Parathyroid adenoma (tissue), 2 donors: ENCODE data around the gene C19orf38.

Source experiments
- H2AFZ ChIP-seq: fragments of 300-600 bp; sonication (generic); one replicate; pipeline ENCODE4 v1.7.0; 2017; ENCODE audit warnings: antibody characterized with exemption, mild to moderate bottlenecking
- H3K27ac ChIP-seq: fragments of 300-600 bp; sonication (generic); one replicate; pipeline ENCODE4 v1.7.0; 2017
- H3K27me3 ChIP-seq: fragments of 300-600 bp; sonication (generic); one replicate; pipeline ENCODE4 v1.7.0; 2017; ENCODE audit warnings: low read length; ENCODE audit not compliant: control insufficient read depth, insufficient read depth
- H3K36me3 ChIP-seq: fragments of 300-600 bp; sonication (generic); one replicate; pipeline ENCODE4 v1.7.0; 2017; ENCODE audit warnings: low read length; ENCODE audit not compliant: control insufficient read depth, insufficient read depth
- H3K4me1 ChIP-seq: fragments of 300-600 bp; sonication (generic); one replicate; pipeline ENCODE4 v1.7.0; 2017; ENCODE audit warnings: control low read depth
- H3K4me2 ChIP-seq: fragments of 300-600 bp; sonication (generic); one replicate; pipeline ENCODE4 v1.7.0; 2017; ENCODE audit warnings: low read length
- H3K4me3 ChIP-seq: fragments of 300-600 bp; sonication (generic); one replicate; pipeline ENCODE4 v1.7.0; 2017; ENCODE audit warnings: low read depth, low read length
- H3K79me2 ChIP-seq: fragments of 300-600 bp; sonication (generic); one replicate; pipeline ENCODE4 v1.7.0; 2017; ENCODE audit warnings: control low read depth
- H3K9ac ChIP-seq: fragments of 300-600 bp; sonication (generic); one replicate; pipeline ENCODE4 v1.7.0; 2017; ENCODE audit warnings: mild to moderate bottlenecking
- H3K9me3 ChIP-seq: fragments of 300-600 bp; sonication (generic); one replicate; pipeline ENCODE4 v1.7.0; 2017; ENCODE audit warnings: low read length; ENCODE audit not compliant: control insufficient read depth
- TF ChIP-seq, protein P1 (sequence below): fragments of 300-600 bp; sonication (generic); IDR thresholded peaks from one replicate; pipeline ENCODE4 v1.7.0; 2017; ENCODE audit warnings: antibody characterized with exemption, mild to moderate bottlenecking
- donor health status: primary hyperparathyroidism.

Gene C19orf38

GRCh38 chr19:10815969-10816644 is 32.1 kb upstream of the C19orf38 start:
- no peak overlapping the region for H3K9ac ChIP-seq
- no peak overlapping the region for H3K27ac ChIP-seq
- no peaks in the 10 kb centered on the region for H3K9me3 ChIP-seq
- H3K79me2 ChIP-seq: no peaks in the 10 kb centered on the region
- no peak overlapping the region for H3K4me3 ChIP-seq
- peaks cover 4% of the 10 kb centered on the region for H3K4me1 ChIP-seq
- H3K4me2 ChIP-seq: no peak overlapping the region
- no peak overlapping the region for H2AFZ ChIP-seq
- no peaks in the 10 kb centered on the region for H3K27me3 ChIP-seq
- TF ChIP-seq, protein P1, sequence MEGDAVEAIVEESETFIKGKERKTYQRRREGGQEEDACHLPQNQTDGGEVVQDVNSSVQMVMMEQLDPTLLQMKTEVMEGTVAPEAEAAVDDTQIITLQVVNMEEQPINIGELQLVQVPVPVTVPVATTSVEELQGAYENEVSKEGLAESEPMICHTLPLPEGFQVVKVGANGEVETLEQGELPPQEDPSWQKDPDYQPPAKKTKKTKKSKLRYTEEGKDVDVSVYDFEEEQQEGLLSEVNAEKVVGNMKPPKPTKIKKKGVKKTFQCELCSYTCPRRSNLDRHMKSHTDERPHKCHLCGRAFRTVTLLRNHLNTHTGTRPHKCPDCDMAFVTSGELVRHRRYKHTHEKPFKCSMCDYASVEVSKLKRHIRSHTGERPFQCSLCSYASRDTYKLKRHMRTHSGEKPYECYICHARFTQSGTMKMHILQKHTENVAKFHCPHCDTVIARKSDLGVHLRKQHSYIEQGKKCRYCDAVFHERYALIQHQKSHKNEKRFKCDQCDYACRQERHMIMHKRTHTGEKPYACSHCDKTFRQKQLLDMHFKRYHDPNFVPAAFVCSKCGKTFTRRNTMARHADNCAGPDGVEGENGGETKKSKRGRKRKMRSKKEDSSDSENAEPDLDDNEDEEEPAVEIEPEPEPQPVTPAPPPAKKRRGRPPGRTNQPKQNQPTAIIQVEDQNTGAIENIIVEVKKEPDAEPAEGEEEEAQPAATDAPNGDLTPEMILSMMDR: no peak
- no peaks in the 10 kb centered on the region for H3K36me3 ChIP-seq

- H3K9ac ChIP-seq: no peak overlapping the region
- H3K4me2 ChIP-seq: no peak overlapping the region
- no peak overlapping the region for H3K4me3 ChIP-seq
- H3K27me3 ChIP-seq: no peaks in the 10 kb centered on the region
- peaks cover 8% of the 10 kb centered on the region for H3K4me1 ChIP-seq
- no peaks in the 10 kb centered on the region for H3K36me3 ChIP-seq
- H3K27ac ChIP-seq: peak overlapping the region; percentile 42
- H3K79me2 ChIP-seq: no peaks in the 10 kb centered on the region
- no peak overlapping the region for H2AFZ ChIP-seq
- no peaks in the 10 kb centered on the region for H3K9me3 ChIP-seq
- TF ChIP-seq, protein P1: no peak
Measured at GRCh38 chr19:10816691-10817090, 31.5 kb upstream of the C19orf38 start.

GRCh38 chr19:10817291-10818038 is 30.8 kb upstream of the C19orf38 start:
- peaks cover 8% of the 10 kb centered on the region for H3K4me1 ChIP-seq
- no peaks in the 10 kb centered on the region for H3K36me3 ChIP-seq
- no peak overlapping the region for H3K9ac ChIP-seq
- no peaks in the 10 kb centered on the region for H3K79me2 ChIP-seq
- H3K4me2 ChIP-seq: no peak overlapping the region
- H2AFZ ChIP-seq: no peak overlapping the region
- TF ChIP-seq, protein P1: no peak
- no peaks in the 10 kb centered on the region for H3K9me3 ChIP-seq
- peak overlapping the region; percentile 42 for H3K27ac ChIP-seq
- H3K4me3 ChIP-seq: no peak overlapping the region
- H3K27me3 ChIP-seq: no peaks in the 10 kb centered on the region

DNA sequence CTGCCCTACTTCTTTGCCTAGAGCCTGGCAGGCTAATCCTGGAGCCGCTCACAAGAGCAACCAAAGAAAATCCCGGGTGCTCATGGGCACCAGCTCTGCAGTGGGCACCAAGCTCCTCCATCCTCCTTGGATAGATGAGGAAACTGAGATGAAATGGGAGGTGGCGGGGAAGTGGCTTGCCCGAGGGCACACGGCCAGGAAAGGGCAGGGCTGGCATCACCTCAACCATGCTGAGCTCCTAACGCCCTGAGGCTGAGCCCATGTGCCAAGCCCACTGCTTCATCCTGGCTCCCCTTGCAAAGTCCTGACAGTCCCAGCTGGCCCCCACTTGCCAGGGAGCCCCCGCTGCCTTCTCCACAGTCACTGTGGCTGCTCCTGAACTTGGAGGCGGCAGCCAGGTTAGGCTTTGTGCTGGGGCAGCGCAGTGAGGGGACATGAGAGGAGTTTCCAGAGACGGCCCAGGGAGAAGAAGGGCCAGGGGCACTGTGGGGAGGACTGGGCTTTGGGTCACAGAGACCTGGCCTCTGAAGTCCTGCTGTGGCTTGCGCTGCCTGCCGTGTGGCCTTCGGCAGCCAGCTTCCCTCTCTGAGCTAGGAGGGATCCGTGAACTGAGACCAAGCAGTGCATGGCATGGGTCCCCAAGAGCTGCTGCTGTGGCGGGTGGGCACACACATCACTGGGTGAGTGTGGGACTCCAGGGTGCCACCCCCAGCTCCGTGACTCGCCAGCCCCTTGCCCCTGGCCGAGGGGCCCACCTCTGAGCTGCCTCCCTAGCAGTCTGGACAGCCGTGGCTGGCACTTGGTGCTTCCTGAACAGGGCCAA is 29.7 kb upstream of the C19orf38 start:
- Histone ChIP-seq H2AFZ (no peak overlapping the region), H3K4me1 (peaks cover 8% of the 10 kb centered on the region), H3K27ac (peak overlapping the region; percentile 29), H3K79me2 (no peaks in the 10 kb centered on the region), H3K9me3 (no peaks in the 10 kb centered on the region), H3K36me3 (no peaks in the 10 kb centered on the region), H3K9ac (no peak overlapping the region), H3K27me3 (no peaks in the 10 kb centered on the region), H3K4me2 (no peak overlapping the region), H3K4me3 (no peak overlapping the region)
- TF ChIP-seq, protein P1: no peak
